ENCODE results near the gene IL1RAPL1.

IL1RAPL1 gene

GRCh38 chrX:28848707-28849106 lies 261.5 kb downstream of the IL1RAPL1 start:
- H3K36me3 ChIP-seq (ENCODE audit: control insufficient read depth in 1 of 2, insufficient read depth in 2 of 2, low read length in 2 of 2): no peaks in the 10 kb centered on the region
- H3K4me1 ChIP-seq (ENCODE audit: control insufficient read depth in 1 of 2, insufficient read depth in 2 of 2, low read length in 2 of 2): no peaks in the 10 kb centered on the region
- H3K27ac ChIP-seq (ENCODE audit: low read depth, low read length): no peak overlapping the region
- no peaks in the 10 kb centered on the region for H3K27me3 ChIP-seq (ENCODE audit: control insufficient read depth in 1 of 2, insufficient read depth in 2 of 2, low read length in 2 of 2)
- H3K4me3 ChIP-seq (ENCODE audit: low read depth in 1 of 2, low read length in 2 of 2): no peak overlapping the region
- no peak overlapping the region for H3K9ac ChIP-seq (ENCODE audit: low read depth in 1 of 2, low read length in 2 of 2)
- no peaks in the 10 kb centered on the region for H3K9me3 ChIP-seq (ENCODE audit: control insufficient read depth in 1 of 2, low read length in 2 of 2)

DNA sequence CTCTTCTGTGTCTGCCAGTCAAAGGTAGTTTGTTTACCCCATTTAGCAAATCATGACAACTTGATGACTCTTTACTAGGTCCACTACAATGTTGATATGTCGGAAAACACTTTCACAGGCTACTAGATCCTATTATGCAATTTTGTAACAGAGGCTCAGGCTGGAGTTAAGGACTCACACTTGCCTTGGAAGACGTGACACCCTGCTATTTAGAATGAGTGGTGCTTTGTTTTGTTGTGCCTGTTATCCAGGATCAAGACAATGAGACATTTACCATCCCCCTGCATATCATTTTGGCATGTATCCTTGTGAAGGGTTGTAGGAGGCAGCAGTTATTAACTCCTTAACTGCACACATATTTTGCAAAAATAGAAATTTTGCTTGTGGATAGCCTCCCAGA lies 263.7 kb downstream of the IL1RAPL1 start:
- no peaks in the 10 kb centered on the region for H3K27me3 ChIP-seq (ENCODE audit: control insufficient read depth in 1 of 2, insufficient read depth in 2 of 2, low read length in 2 of 2)
- H3K9me3 ChIP-seq (ENCODE audit: control insufficient read depth in 1 of 2, low read length in 2 of 2): no peaks in the 10 kb centered on the region
- no peak overlapping the region for H3K4me3 ChIP-seq (ENCODE audit: low read depth in 1 of 2, low read length in 2 of 2)
- no peaks in the 10 kb centered on the region for H3K4me1 ChIP-seq (ENCODE audit: control insufficient read depth in 1 of 2, insufficient read depth in 2 of 2, low read length in 2 of 2)
- H3K36me3 ChIP-seq (ENCODE audit: control insufficient read depth in 1 of 2, insufficient read depth in 2 of 2, low read length in 2 of 2): no peaks in the 10 kb centered on the region
- no peak overlapping the region for H3K9ac ChIP-seq (ENCODE audit: low read depth in 1 of 2, low read length in 2 of 2)
- no peak overlapping the region for H3K27ac ChIP-seq (ENCODE audit: low read depth, low read length)

- no peaks in the 10 kb centered on the region for H3K36me3 ChIP-seq (ENCODE audit: control insufficient read depth in 1 of 2, insufficient read depth in 2 of 2, low read length in 2 of 2)
- no peak overlapping the region for H3K9ac ChIP-seq (ENCODE audit: low read depth in 1 of 2, low read length in 2 of 2)
- no peaks in the 10 kb centered on the region for H3K4me1 ChIP-seq (ENCODE audit: control insufficient read depth in 1 of 2, insufficient read depth in 2 of 2, low read length in 2 of 2)
- no peaks in the 10 kb centered on the region for H3K27me3 ChIP-seq (ENCODE audit: control insufficient read depth in 1 of 2, insufficient read depth in 2 of 2, low read length in 2 of 2)
- no peak overlapping the region for H3K4me3 ChIP-seq (ENCODE audit: low read depth in 1 of 2, low read length in 2 of 2)
- H3K9me3 ChIP-seq (ENCODE audit: control insufficient read depth in 1 of 2, low read length in 2 of 2): no peaks in the 10 kb centered on the region
- no peak overlapping the region for H3K27ac ChIP-seq (ENCODE audit: low read depth, low read length)
Measured at GRCh38 chrX:28851871-28852270, 264.6 kb downstream of the IL1RAPL1 start.

DNA sequence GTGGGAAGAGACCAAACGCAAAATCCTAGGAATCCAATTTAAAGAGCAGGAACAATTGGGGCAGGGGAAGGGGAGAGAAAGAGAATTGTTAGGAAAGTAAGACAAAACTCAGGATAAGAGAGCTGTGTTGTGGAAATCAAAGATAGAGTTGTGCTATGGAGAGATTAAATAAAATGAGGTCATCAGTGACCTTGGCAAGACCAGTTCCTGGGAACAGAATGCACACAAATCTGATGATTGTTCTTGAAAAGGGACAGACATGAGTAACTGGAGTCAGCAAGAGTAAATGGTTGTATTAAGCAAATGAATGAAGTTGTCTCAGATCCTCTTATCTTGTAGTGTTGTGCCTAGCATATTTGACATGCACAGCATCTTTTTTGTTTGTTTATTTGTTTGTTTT lies 267.4 kb downstream of the IL1RAPL1 start:
- Histone ChIP-seq H3K27ac (ENCODE audit: low read depth, low read length) (no peak overlapping the region), H3K4me3 (ENCODE audit: low read depth in 1 of 2, low read length in 2 of 2) (no peak overlapping the region), H3K9me3 (ENCODE audit: control insufficient read depth in 1 of 2, low read length in 2 of 2) (no peaks in the 10 kb centered on the region), H3K9ac (ENCODE audit: low read depth in 1 of 2, low read length in 2 of 2) (no peak overlapping the region), H3K4me1 (ENCODE audit: control insufficient read depth in 1 of 2, insufficient read depth in 2 of 2, low read length in 2 of 2) (no peaks in the 10 kb centered on the region), H3K27me3 (ENCODE audit: control insufficient read depth in 1 of 2, insufficient read depth in 2 of 2, low read length in 2 of 2) (no peaks in the 10 kb centered on the region), H3K36me3 (ENCODE audit: control insufficient read depth in 1 of 2, insufficient read depth in 2 of 2, low read length in 2 of 2) (no peaks in the 10 kb centered on the region)

DNA sequence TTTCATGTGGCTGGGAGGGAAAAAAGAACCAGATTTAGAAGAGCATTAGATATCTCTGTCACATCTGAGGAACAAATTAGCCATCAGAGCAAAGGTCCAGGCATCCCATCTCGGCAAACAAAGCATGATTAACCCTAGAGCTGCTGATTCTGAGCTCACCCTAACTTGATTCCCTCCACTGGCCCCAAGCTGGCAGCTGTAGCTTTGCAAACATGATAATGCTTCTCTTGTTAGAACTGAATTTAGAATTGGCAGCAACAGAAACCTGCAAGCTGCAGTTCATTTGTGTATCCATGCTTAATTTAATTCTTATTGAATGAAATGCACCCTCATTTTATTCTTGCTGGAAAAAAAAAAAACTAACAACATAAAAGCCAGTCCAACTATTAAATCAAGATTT lies 289.2 kb downstream of the IL1RAPL1 start:
- Histone ChIP-seq H3K9ac (ENCODE audit: low read depth in 1 of 2, low read length in 2 of 2) (no peak overlapping the region), H3K4me3 (ENCODE audit: low read depth in 1 of 2, low read length in 2 of 2) (no peak overlapping the region), H3K27ac (ENCODE audit: low read depth, low read length) (no peak overlapping the region), H3K4me1 (ENCODE audit: control insufficient read depth in 1 of 2, insufficient read depth in 2 of 2, low read length in 2 of 2) (no peaks in the 10 kb centered on the region), H3K9me3 (ENCODE audit: control insufficient read depth in 1 of 2, low read length in 2 of 2) (no peaks in the 10 kb centered on the region), H3K27me3 (ENCODE audit: control insufficient read depth in 1 of 2, insufficient read depth in 2 of 2, low read length in 2 of 2) (no peaks in the 10 kb centered on the region), H3K36me3 (ENCODE audit: control insufficient read depth in 1 of 2, insufficient read depth in 2 of 2, low read length in 2 of 2) (no peaks in the 10 kb centered on the region)

DNA sequence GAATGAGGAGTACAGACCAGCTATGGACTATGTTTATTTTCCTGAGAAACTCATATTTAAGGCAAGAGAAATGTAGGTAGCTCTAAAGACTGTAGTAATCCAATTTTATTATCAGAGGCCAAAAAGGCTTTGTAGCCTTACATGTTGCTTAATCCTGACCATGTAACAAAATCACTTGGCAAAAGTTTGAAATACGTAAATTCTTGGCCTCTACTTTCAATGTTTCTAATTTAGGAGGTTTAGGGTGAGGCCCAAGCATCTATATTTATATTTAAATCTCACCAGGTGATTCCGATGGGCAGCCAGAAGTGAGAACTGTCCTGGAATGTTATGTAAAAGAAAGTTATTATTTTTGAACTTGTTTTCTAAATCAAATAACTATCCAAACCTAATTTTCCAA lies 289.7 kb downstream of the IL1RAPL1 start:
- no peak overlapping the region for H3K4me3 ChIP-seq (ENCODE audit: low read depth in 1 of 2, low read length in 2 of 2)
- H3K27me3 ChIP-seq (ENCODE audit: control insufficient read depth in 1 of 2, insufficient read depth in 2 of 2, low read length in 2 of 2): no peaks in the 10 kb centered on the region

DNA sequence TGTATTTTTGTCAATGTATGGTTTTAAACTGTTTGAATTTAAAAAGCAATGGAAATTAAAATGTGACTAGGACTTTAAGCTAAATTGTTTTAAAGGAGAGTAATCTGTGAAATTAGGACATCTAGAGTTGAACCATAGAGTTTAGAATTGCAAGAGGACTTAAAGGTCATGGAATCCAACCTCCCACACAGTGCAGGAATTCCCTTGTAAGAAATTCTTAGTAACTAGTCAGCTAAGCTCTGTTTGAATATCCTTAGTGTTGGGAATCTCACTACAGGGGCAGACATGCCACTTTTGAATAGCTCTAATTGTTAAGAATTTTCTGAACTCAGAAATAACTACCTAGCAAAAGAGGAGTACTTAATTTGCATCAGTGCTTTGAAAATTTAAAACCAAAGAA lies 292.9 kb downstream of the IL1RAPL1 start:
- no peaks in the 10 kb centered on the region for H3K4me1 ChIP-seq (ENCODE audit: control insufficient read depth in 1 of 2, insufficient read depth in 2 of 2, low read length in 2 of 2)
- no peak overlapping the region for H3K27ac ChIP-seq (ENCODE audit: low read depth, low read length)
- no peaks in the 10 kb centered on the region for H3K36me3 ChIP-seq (ENCODE audit: control insufficient read depth in 1 of 2, insufficient read depth in 2 of 2, low read length in 2 of 2)
- no peak overlapping the region for H3K9ac ChIP-seq (ENCODE audit: low read depth in 1 of 2, low read length in 2 of 2)
- H3K9me3 ChIP-seq (ENCODE audit: control insufficient read depth in 1 of 2, low read length in 2 of 2): no peaks in the 10 kb centered on the region
- H3K27me3 ChIP-seq (ENCODE audit: control insufficient read depth in 1 of 2, insufficient read depth in 2 of 2, low read length in 2 of 2): no peaks in the 10 kb centered on the region
- no peak overlapping the region for H3K4me3 ChIP-seq (ENCODE audit: low read depth in 1 of 2, low read length in 2 of 2)

More for the DNA sequence above, 289.7 kb downstream of the IL1RAPL1 start:
- H3K36me3 ChIP-seq (ENCODE audit: control insufficient read depth in 1 of 2, insufficient read depth in 2 of 2, low read length in 2 of 2): no peaks in the 10 kb centered on the region
- no peak overlapping the region for H3K9ac ChIP-seq (ENCODE audit: low read depth in 1 of 2, low read length in 2 of 2)
- H3K27ac ChIP-seq (ENCODE audit: low read depth, low read length): no peak overlapping the region
- H3K4me1 ChIP-seq (ENCODE audit: control insufficient read depth in 1 of 2, insufficient read depth in 2 of 2, low read length in 2 of 2): no peaks in the 10 kb centered on the region
- H3K9me3 ChIP-seq (ENCODE audit: control insufficient read depth in 1 of 2, low read length in 2 of 2): no peaks in the 10 kb centered on the region

- no peaks in the 10 kb centered on the region for H3K4me1 ChIP-seq (ENCODE audit: control insufficient read depth in 1 of 2, insufficient read depth in 2 of 2, low read length in 2 of 2)
- no peak overlapping the region for H3K9ac ChIP-seq (ENCODE audit: low read depth in 1 of 2, low read length in 2 of 2)
- H3K27ac ChIP-seq (ENCODE audit: low read depth, low read length): no peak overlapping the region
- no peaks in the 10 kb centered on the region for H3K27me3 ChIP-seq (ENCODE audit: control insufficient read depth in 1 of 2, insufficient read depth in 2 of 2, low read length in 2 of 2)
- no peak overlapping the region for H3K4me3 ChIP-seq (ENCODE audit: low read depth in 1 of 2, low read length in 2 of 2)
- H3K36me3 ChIP-seq (ENCODE audit: control insufficient read depth in 1 of 2, insufficient read depth in 2 of 2, low read length in 2 of 2): no peaks in the 10 kb centered on the region
- H3K9me3 ChIP-seq (ENCODE audit: control insufficient read depth in 1 of 2, low read length in 2 of 2): no peaks in the 10 kb centered on the region
Measured at GRCh38 chrX:28884823-28885222, 297.6 kb downstream of the IL1RAPL1 start.

- Histone ChIP-seq H3K9ac (ENCODE audit: low read depth in 1 of 2, low read length in 2 of 2) (no peak overlapping the region), H3K27me3 (ENCODE audit: control insufficient read depth in 1 of 2, insufficient read depth in 2 of 2, low read length in 2 of 2) (no peaks in the 10 kb centered on the region), H3K27ac (ENCODE audit: low read depth, low read length) (no peak overlapping the region), H3K4me1 (ENCODE audit: control insufficient read depth in 1 of 2, insufficient read depth in 2 of 2, low read length in 2 of 2) (no peaks in the 10 kb centered on the region), H3K4me3 (ENCODE audit: low read depth in 1 of 2, low read length in 2 of 2) (no peak overlapping the region), H3K9me3 (ENCODE audit: control insufficient read depth in 1 of 2, low read length in 2 of 2) (no peaks in the 10 kb centered on the region), H3K36me3 (ENCODE audit: control insufficient read depth in 1 of 2, insufficient read depth in 2 of 2, low read length in 2 of 2) (no peaks in the 10 kb centered on the region)
Measured at GRCh38 chrX:28888416-28888815, 301.2 kb downstream of the IL1RAPL1 start.

- Histone ChIP-seq H3K9me3 (ENCODE audit: control insufficient read depth in 1 of 2, low read length in 2 of 2) (no peaks in the 10 kb centered on the region), H3K36me3 (ENCODE audit: control insufficient read depth in 1 of 2, insufficient read depth in 2 of 2, low read length in 2 of 2) (no peaks in the 10 kb centered on the region), H3K4me3 (ENCODE audit: low read depth in 1 of 2, low read length in 2 of 2) (no peak overlapping the region), H3K9ac (ENCODE audit: low read depth in 1 of 2, low read length in 2 of 2) (no peak overlapping the region), H3K27me3 (ENCODE audit: control insufficient read depth in 1 of 2, insufficient read depth in 2 of 2, low read length in 2 of 2) (no peaks in the 10 kb centered on the region), H3K27ac (ENCODE audit: low read depth, low read length) (no peak overlapping the region), H3K4me1 (ENCODE audit: control insufficient read depth in 1 of 2, insufficient read depth in 2 of 2, low read length in 2 of 2) (no peaks in the 10 kb centered on the region)
Measured at GRCh38 chrX:28889591-28890090, 302.4 kb downstream of the IL1RAPL1 start.

- Histone ChIP-seq H3K36me3 (ENCODE audit: control insufficient read depth in 1 of 2, insufficient read depth in 2 of 2, low read length in 2 of 2) (no peaks in the 10 kb centered on the region), H3K4me1 (ENCODE audit: control insufficient read depth in 1 of 2, insufficient read depth in 2 of 2, low read length in 2 of 2) (no peaks in the 10 kb centered on the region), H3K9ac (ENCODE audit: low read depth in 1 of 2, low read length in 2 of 2) (no peak overlapping the region), H3K9me3 (ENCODE audit: control insufficient read depth in 1 of 2, low read length in 2 of 2) (no peaks in the 10 kb centered on the region), H3K27ac (ENCODE audit: low read depth, low read length) (no peak overlapping the region), H3K27me3 (ENCODE audit: control insufficient read depth in 1 of 2, insufficient read depth in 2 of 2, low read length in 2 of 2) (no peaks in the 10 kb centered on the region), H3K4me3 (ENCODE audit: low read depth in 1 of 2, low read length in 2 of 2) (no peak overlapping the region)
Measured at GRCh38 chrX:28901637-28902036, 314.4 kb downstream of the IL1RAPL1 start.

Measured in duodenal mucosa (tissue), 2 donors.